Mucosa of stomach (tissue), 1 donor: ENCODE results near the gene MANBA.

Source experiments
- H3K27me3 ChIP-seq: one replicate; pipeline ENCODE4 v1.7.0; 2013; ENCODE audit warnings: mild to moderate bottlenecking, low read length; ENCODE audit not compliant: control insufficient read depth, insufficient read depth
- H3K36me3 ChIP-seq: one replicate; pipeline ENCODE4 v1.7.0; 2013; ENCODE audit warnings: low read length; ENCODE audit not compliant: control insufficient read depth, insufficient read depth
- H3K4me1 ChIP-seq: one replicate; pipeline ENCODE4 v1.7.0; 2013; ENCODE audit warnings: mild to moderate bottlenecking, low read length; ENCODE audit not compliant: control insufficient read depth, insufficient read depth
- H3K4me3 ChIP-seq: one replicate; pipeline ENCODE4 v1.7.0; 2013; ENCODE audit warnings: low read length
- H3K9ac ChIP-seq: one replicate; pipeline ENCODE4 v1.7.0; 2013; ENCODE audit warnings: mild to moderate bottlenecking, low read length, moderate library complexity
- H3K9me3 ChIP-seq: one replicate; pipeline ENCODE4 v1.7.0; 2013; ENCODE audit warnings: mild to moderate bottlenecking, low read length, moderate library complexity; ENCODE audit not compliant: control insufficient read depth
- donor health status: Pancreatic carcinoma.

MANBA gene

GRCh38 chr4:102642631-102643298, 118.0 kb downstream of the MANBA start:
- Histone ChIP-seq H3K27me3 (no peaks in the 10 kb centered on the region), H3K9ac (no peak overlapping the region), H3K4me1 (no peaks in the 10 kb centered on the region), H3K36me3 (no peaks in the 10 kb centered on the region), H3K9me3 (no peaks in the 10 kb centered on the region), H3K4me3 (no peak overlapping the region)

DNA sequence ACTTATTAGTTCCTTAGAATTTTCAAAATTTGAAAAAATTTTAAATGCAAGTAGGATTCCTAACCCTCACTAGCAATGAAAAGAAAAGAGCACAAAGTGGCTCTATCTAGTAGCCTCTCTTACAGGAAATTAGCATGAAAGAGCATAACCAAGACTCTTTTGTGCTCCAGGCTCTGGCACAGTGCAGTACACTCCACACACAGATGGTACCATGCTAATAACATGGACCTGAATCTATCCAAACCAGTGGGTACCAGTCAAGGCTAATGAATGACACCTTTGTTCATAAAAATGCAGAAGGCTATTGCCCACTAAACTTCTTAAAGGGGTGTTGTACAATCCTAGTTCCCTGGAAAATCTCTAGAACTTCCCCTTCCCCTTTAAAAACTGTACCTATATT, 119.0 kb downstream of the MANBA start:
- no peaks in the 10 kb centered on the region for H3K36me3 ChIP-seq
- H3K9me3 ChIP-seq = no peaks in the 10 kb centered on the region
- no peaks in the 10 kb centered on the region for H3K27me3 ChIP-seq
- no peak overlapping the region for H3K9ac ChIP-seq
- no peak overlapping the region for H3K4me3 ChIP-seq
- H3K4me1 ChIP-seq = no peaks in the 10 kb centered on the region

- H3K9me3 ChIP-seq = no peaks in the 10 kb centered on the region
- no peaks in the 10 kb centered on the region for H3K4me1 ChIP-seq
- H3K4me3 ChIP-seq = no peak overlapping the region
- no peaks in the 10 kb centered on the region for H3K36me3 ChIP-seq
- no peaks in the 10 kb centered on the region for H3K27me3 ChIP-seq
- H3K9ac ChIP-seq = no peak overlapping the region
Measured at GRCh38 chr4:102640669-102641068, 120.1 kb downstream of the MANBA start.

DNA sequence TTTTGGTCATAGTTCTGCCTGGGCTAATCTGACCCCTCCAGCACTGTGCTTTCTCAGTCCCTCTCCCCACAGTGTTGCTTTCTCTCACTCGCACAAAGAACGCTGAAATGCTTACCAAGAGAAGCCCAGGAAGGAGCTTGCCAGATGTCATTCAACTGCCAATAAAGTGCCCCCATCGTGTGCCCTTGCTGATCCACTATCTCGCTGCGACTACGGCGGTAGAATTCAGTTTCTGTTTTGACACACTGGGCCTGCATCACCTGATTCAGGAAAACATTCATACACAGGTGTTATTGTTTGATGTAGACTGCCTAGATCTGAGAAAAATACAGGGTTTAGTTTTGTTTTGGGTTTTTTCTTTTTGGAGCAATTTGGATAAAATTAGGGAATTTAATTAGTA, 121.2 kb downstream of the MANBA start:
- Histone ChIP-seq H3K9me3 (no peaks in the 10 kb centered on the region), H3K4me3 (no peak overlapping the region), H3K9ac (no peak overlapping the region), H3K36me3 (no peaks in the 10 kb centered on the region), H3K4me1 (no peaks in the 10 kb centered on the region), H3K27me3 (no peaks in the 10 kb centered on the region)

DNA sequence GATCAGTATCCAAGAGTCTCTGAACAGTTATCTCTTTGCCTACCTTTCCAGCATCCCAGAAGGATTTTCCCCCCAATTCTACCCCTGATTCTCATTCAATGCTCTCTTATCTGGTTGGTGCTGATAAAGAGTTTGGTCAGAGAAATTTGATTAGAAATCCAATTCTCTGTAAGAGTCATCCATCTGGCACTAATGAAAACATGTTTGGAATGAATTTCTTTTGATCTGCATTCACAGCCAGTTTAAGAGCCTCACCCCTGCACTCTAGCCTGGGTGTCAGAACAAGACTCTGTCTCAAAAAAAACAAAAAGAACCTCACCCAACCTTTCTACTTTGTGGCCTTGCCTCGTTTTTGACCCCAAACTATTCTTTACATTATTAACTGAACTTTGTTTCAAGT, 122.1 kb downstream of the MANBA start:
- Histone ChIP-seq H3K4me3 (no peak overlapping the region), H3K36me3 (no peaks in the 10 kb centered on the region), H3K9me3 (no peaks in the 10 kb centered on the region), H3K4me1 (no peaks in the 10 kb centered on the region), H3K27me3 (no peaks in the 10 kb centered on the region), H3K9ac (no peak overlapping the region)

DNA sequence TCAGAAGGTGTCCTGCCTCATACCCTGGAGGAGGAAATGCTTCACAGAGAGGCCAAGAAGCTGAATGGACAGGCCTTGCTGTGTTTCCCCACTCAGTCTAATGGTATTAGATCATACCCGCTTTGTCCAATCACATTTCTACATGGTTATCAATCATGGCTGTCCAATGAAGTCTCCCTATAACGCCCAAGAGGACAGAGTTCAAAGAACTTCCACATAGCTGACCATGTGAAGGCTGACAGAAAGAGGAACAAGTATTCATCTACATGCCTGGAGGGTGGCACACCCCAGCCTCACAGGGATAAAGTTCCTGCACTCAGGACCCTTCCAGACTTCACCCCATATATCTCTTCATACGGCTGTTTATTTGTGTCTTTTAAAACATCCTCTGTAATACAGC, 123.4 kb downstream of the MANBA start:
- Histone ChIP-seq H3K9ac (no peak overlapping the region), H3K9me3 (no peaks in the 10 kb centered on the region), H3K4me1 (no peaks in the 10 kb centered on the region), H3K4me3 (no peak overlapping the region), H3K27me3 (no peaks in the 10 kb centered on the region), H3K36me3 (no peaks in the 10 kb centered on the region)

GRCh38 chr4:102633100-102633499, 127.7 kb downstream of the MANBA start:
- Histone ChIP-seq H3K36me3 (no peaks in the 10 kb centered on the region), H3K4me1 (peaks cover 1% of the 10 kb centered on the region), H3K27me3 (no peaks in the 10 kb centered on the region), H3K9ac (no peak overlapping the region), H3K4me3 (no peak overlapping the region), H3K9me3 (no peaks in the 10 kb centered on the region)

DNA sequence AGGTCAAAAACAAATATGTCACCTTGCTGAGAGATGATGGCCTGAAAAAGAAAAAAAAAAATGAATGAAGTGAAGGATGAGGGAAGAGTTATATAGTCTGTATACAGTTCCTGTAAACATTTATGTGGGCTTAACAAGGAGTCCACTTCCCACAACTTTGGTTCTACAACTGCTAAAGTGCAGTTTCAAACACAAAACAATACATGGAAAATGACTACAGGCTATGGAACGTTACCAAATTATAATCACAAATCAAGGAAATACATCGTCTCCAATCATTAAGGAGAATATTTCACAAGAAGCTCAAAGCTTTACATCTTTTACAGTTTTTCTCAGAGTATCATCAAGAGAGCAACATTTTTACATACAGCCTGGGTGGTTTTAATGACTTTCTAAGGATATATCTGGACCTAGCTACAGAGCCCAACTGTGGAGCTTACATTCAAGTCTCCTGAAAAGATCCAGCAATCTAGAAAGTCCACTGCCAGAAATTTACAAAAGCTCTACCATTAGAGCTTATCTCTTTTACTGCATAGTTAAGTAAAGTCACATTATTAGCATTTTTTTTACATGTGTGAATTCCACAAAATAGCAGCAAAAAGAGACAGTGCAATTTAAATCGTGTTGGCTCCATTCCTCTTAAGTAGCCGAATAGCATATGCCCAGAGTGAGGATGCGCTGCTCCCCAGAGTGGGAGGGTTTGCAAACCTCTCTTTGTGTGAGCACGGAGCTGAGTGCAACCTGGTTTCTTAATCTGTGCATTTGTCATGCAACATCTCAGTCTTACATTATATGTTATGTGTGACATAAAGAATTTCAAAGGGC, 128.3 kb downstream of the MANBA start:
- Histone ChIP-seq H3K9me3 (no peaks in the 10 kb centered on the region), H3K27me3 (no peaks in the 10 kb centered on the region), H3K4me3 (no peak overlapping the region), H3K36me3 (no peaks in the 10 kb centered on the region), H3K4me1 (peaks cover 8% of the 10 kb centered on the region), H3K9ac (no peak overlapping the region)

DNA sequence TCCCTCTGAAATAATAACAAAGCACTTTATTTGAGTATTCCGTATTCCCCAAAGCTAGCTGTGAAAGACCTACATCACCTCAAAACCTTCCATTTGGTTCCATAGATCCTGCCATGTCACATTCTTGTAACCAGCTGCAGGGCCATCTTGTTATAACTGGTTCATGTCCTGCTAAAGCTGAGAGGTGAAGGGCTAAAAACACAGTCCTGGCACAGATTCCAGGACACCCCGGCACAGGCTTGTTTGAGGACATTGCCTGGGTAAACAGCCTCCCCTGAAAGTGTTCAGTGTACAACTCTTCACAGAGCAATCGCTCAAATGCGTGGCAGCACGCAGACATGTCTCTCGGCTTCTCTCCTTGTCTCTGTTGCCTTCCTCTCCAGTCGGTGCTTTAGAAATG, 129.2 kb downstream of the MANBA start:
- Histone ChIP-seq H3K27me3 (no peaks in the 10 kb centered on the region), H3K36me3 (no peaks in the 10 kb centered on the region), H3K4me1 (peaks cover 13% of the 10 kb centered on the region), H3K4me3 (no peak overlapping the region), H3K9me3 (no peaks in the 10 kb centered on the region), H3K9ac (no peak overlapping the region)

- no peaks in the 10 kb centered on the region for H3K36me3 ChIP-seq
- H3K27me3 ChIP-seq = no peaks in the 10 kb centered on the region
- peaks cover 13% of the 10 kb centered on the region for H3K4me1 ChIP-seq
- no peaks in the 10 kb centered on the region for H3K9me3 ChIP-seq
- H3K9ac ChIP-seq = no peak overlapping the region
- no peak overlapping the region for H3K4me3 ChIP-seq
Measured at GRCh38 chr4:102629673-102630072, 131.1 kb downstream of the MANBA start.

DNA sequence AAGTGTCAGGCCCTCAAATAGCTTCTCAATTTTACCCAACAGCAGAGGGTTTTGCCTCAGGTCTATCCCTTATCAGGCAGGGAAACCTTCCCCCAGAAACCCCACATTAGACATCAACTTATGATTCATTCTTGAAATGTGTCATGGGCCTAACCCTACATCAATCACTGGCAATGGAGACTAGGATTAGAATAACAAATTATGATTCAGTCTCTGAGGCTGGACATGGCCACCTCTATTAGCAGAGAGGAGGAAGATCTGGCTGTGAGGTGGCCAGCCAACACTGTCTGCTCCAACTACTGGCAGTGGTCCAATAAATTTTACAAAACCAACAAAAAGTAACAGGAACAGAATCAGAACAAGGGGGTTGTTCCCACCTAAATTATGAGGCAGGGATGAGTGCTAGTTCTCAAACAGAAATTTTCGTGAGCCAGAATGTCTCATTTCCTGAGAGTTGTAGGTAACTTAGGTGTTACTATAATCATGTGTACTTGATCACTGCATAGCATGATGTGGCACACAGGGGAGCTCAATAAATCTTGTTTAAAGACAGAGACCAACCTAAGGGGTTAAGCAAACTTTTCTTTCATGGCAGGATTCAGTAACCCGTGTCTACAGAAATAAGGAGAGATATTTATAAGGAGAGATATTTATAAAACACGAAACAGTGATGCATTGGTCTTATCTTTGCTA, 132.8 kb downstream of the MANBA start:
- peaks cover 13% of the 10 kb centered on the region for H3K4me1 ChIP-seq
- no peaks in the 10 kb centered on the region for H3K27me3 ChIP-seq
- no peak overlapping the region for H3K9ac ChIP-seq
- H3K4me3 ChIP-seq = no peak overlapping the region
- H3K36me3 ChIP-seq = no peaks in the 10 kb centered on the region
- H3K9me3 ChIP-seq = no peaks in the 10 kb centered on the region

DNA sequence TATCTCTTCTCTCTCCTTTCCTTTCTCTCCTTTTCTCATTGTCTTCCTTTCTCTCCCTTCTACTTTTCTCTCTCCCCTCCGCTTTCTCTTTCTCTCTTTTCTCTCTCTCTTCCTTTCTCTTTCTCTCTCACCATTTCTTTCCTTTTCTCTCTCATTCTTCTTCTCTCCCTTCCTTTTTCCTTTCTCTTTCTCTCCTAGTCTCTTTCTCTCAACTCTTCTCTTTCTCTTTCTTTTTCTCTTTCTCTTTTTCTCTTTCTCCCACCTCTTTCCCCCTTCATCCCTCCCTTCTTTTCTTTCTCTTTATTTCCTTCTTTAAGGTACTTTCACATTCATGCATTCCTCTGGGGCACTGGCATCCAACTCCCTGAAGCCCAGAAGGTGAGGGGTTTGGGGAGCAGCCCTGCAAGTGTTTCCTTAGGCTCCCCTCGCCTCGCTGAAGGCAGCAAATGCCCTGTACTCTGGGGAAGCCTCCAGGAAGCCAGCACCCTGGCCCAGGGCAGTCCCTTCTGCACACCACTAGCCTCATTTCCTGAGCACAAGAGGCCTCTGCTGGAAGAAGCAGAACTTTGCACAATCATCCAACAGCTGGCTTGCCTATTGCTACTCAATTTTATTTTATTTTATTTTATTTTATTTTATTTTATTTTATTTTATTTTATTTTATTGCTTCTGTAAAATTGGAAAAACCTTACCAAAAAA, 135.4 kb downstream of the MANBA start:
- peaks cover 29% of the 10 kb centered on the region for H3K4me1 ChIP-seq
- H3K27me3 ChIP-seq = no peaks in the 10 kb centered on the region
- H3K4me3 ChIP-seq = no peak overlapping the region
- H3K36me3 ChIP-seq = no peaks in the 10 kb centered on the region
- H3K9me3 ChIP-seq = no peaks in the 10 kb centered on the region
- H3K9ac ChIP-seq = no peak overlapping the region
